Stimulated activated memory B cell treated with anti-CD40 and anti-IgM and Interleukin-4, amounts not matched to agents 10 μg/mL and 1 μg/mL and 100 μg/mL, for 72 hours (primary cell): Measurements from ENCODE around the gene MPDU1.

Source experiments
- ATAC-seq: fragments of 150-1000 bp; cut with Tn5 transposase; 2 replicates; pipeline ENCODE4 v1.10.0; 2021
- H3K27ac Mint-ChIP-seq: one replicate; pipeline ENCODE4 v1.8.0; 2022; ENCODE audit warnings: mild to moderate bottlenecking, mixed read lengths
- H3K27me3 Mint-ChIP-seq: one replicate; pipeline ENCODE4 v1.8.0; 2022; ENCODE audit warnings: mixed read lengths
- H3K36me3 Mint-ChIP-seq: one replicate; pipeline ENCODE4 v1.8.0; 2022; ENCODE audit warnings: mixed read lengths
- H3K4me1 Mint-ChIP-seq: one replicate; pipeline ENCODE4 v1.8.0; 2022; ENCODE audit warnings: mixed read lengths
- H3K4me3 Mint-ChIP-seq: one replicate; pipeline ENCODE4 v1.8.0; 2022; ENCODE audit warnings: mild to moderate bottlenecking, moderate library complexity, mixed read lengths
- H3K9me3 Mint-ChIP-seq: one replicate; pipeline ENCODE4 v1.8.0; 2022; ENCODE audit warnings: mixed read lengths

MPDU1 gene

GRCh38 chr17:7583253-7584109 lies at the start of gene MPDU1:
MPDU1 (plus strand) TSS chr17:7583852; CDS start chr17:7583863, 11 bp downstream.
- Mint-ChIP-seq H3K4me3 (peak within 1 kb of the TSS; percentile 92), H3K27ac (peak within 1 kb of the TSS; percentile 96), H3K36me3 (peaks cover 52% of the 10 kb centered on the region), H3K4me1 (peaks cover 59% of the 10 kb centered on the region), H3K27me3 (no peaks in the 10 kb centered on the region), H3K9me3 (no peaks in the 10 kb centered on the region)
- peak; percentile 88 for ATAC-seq

- Mint-ChIP-seq H3K27ac (no peak overlapping the region), H3K4me3 (no peak overlapping the region), H3K4me1 (no peaks in the 10 kb centered on the region), H3K27me3 (no peaks in the 10 kb centered on the region), H3K9me3 (no peaks in the 10 kb centered on the region), H3K36me3 (no peaks in the 10 kb centered on the region)
- no peak for ATAC-seq
Measured at GRCh38 chr17:7538050-7538449, 45.6 kb upstream of the MPDU1 start.

- Mint-ChIP-seq H3K27ac (no peak overlapping the region), H3K9me3 (no peaks in the 10 kb centered on the region), H3K27me3 (no peaks in the 10 kb centered on the region), H3K36me3 (no peaks in the 10 kb centered on the region), H3K4me1 (no peaks in the 10 kb centered on the region), H3K4me3 (no peak overlapping the region)
- no peak for ATAC-seq
Measured at GRCh38 chr17:7538891-7539545, 44.6 kb upstream of the MPDU1 start.

GRCh38 chr17:7541074-7541621 lies 42.5 kb upstream of the MPDU1 start:
- Mint-ChIP-seq H3K27ac (no peak overlapping the region), H3K4me3 (no peak overlapping the region), H3K9me3 (no peaks in the 10 kb centered on the region), H3K4me1 (no peaks in the 10 kb centered on the region), H3K36me3 (no peaks in the 10 kb centered on the region), H3K27me3 (no peaks in the 10 kb centered on the region)
- ATAC-seq = no peak

- H3K27me3 Mint-ChIP-seq = no peaks in the 10 kb centered on the region
- peaks cover 22% of the 10 kb centered on the region for H3K4me1 Mint-ChIP-seq
- no peaks in the 10 kb centered on the region for H3K9me3 Mint-ChIP-seq
- no peaks in the 10 kb centered on the region for H3K36me3 Mint-ChIP-seq
- ATAC-seq = no peak
- no peak overlapping the region for H3K4me3 Mint-ChIP-seq
- no peak overlapping the region for H3K27ac Mint-ChIP-seq
Measured at GRCh38 chr17:7544911-7545310, 38.7 kb upstream of the MPDU1 start.

- Mint-ChIP-seq H3K4me3 (peak within 1 kb of the TSS; percentile 79), H3K9me3 (no peaks in the 10 kb centered on the region), H3K4me1 (peaks cover 56% of the 10 kb centered on the region), H3K27me3 (no peaks in the 10 kb centered on the region), H3K36me3 (peaks cover 4% of the 10 kb centered on the region), H3K27ac (peak within 1 kb of the TSS; percentile 82)
- peak; percentile 75 for ATAC-seq
Measured at GRCh38 chr17:7548585-7549400, 34.9 kb upstream of the MPDU1 start, which contains the start of gene TNFSF12. TNFSF12 (plus strand) TSS chr17:7549058; CDS start chr17:7549154, 96 bp downstream.

- peak overlapping the region; percentile 82 for H3K27ac Mint-ChIP-seq
- peaks cover 59% of the 10 kb centered on the region for H3K4me1 Mint-ChIP-seq
- peak; percentile 64 for ATAC-seq
- H3K27me3 Mint-ChIP-seq = no peaks in the 10 kb centered on the region
- peak overlapping the region; percentile 64 for H3K4me3 Mint-ChIP-seq
- H3K9me3 Mint-ChIP-seq = no peaks in the 10 kb centered on the region
- H3K36me3 Mint-ChIP-seq = peaks cover 4% of the 10 kb centered on the region
Measured at GRCh38 chr17:7549401-7550055, 34.1 kb upstream of the MPDU1 start.

- ATAC-seq = no peak
- Mint-ChIP-seq H3K27me3 (no peaks in the 10 kb centered on the region), H3K36me3 (peaks cover 4% of the 10 kb centered on the region), H3K9me3 (no peaks in the 10 kb centered on the region), H3K27ac (peak overlapping the region; percentile 82), H3K4me3 (no peak overlapping the region), H3K4me1 (peaks cover 67% of the 10 kb centered on the region)
Measured at GRCh38 chr17:7550344-7550743, 33.3 kb upstream of the MPDU1 start.

- Mint-ChIP-seq H3K27ac (peak overlapping the region; percentile 82), H3K27me3 (no peaks in the 10 kb centered on the region), H3K9me3 (no peaks in the 10 kb centered on the region), H3K4me1 (peaks cover 74% of the 10 kb centered on the region), H3K4me3 (no peak overlapping the region), H3K36me3 (peaks cover 4% of the 10 kb centered on the region)
- ATAC-seq = no peak
Measured at GRCh38 chr17:7551396-7551795, 32.3 kb upstream of the MPDU1 start.

GRCh38 chr17:7552621-7553051 lies 31.0 kb upstream of the MPDU1 start:
- H3K27ac Mint-ChIP-seq = peak overlapping the region; percentile 82
- H3K4me1 Mint-ChIP-seq = peaks cover 78% of the 10 kb centered on the region
- H3K27me3 Mint-ChIP-seq = no peaks in the 10 kb centered on the region
- H3K9me3 Mint-ChIP-seq = no peaks in the 10 kb centered on the region
- ATAC-seq = peak; percentile 91
- H3K36me3 Mint-ChIP-seq = peaks cover 4% of the 10 kb centered on the region
- H3K4me3 Mint-ChIP-seq = peak overlapping the region; percentile 1

- ATAC-seq = no peak
- peak overlapping the region; percentile 82 for H3K27ac Mint-ChIP-seq
- no peaks in the 10 kb centered on the region for H3K27me3 Mint-ChIP-seq
- no peak overlapping the region for H3K4me3 Mint-ChIP-seq
- H3K9me3 Mint-ChIP-seq = no peaks in the 10 kb centered on the region
- peaks cover 78% of the 10 kb centered on the region for H3K4me1 Mint-ChIP-seq
- H3K36me3 Mint-ChIP-seq = peaks cover 4% of the 10 kb centered on the region
Measured at GRCh38 chr17:7553356-7553755, 30.3 kb upstream of the MPDU1 start.

- Mint-ChIP-seq H3K27ac (peak overlapping the region; percentile 46), H3K4me3 (no peak overlapping the region), H3K4me1 (peaks cover 84% of the 10 kb centered on the region), H3K36me3 (peaks cover 4% of the 10 kb centered on the region), H3K27me3 (no peaks in the 10 kb centered on the region), H3K9me3 (no peaks in the 10 kb centered on the region)
- no peak for ATAC-seq
Measured at GRCh38 chr17:7555320-7555948, 28.2 kb upstream of the MPDU1 start.

- Mint-ChIP-seq H3K4me1 (peaks cover 84% of the 10 kb centered on the region), H3K9me3 (no peaks in the 10 kb centered on the region), H3K27ac (peak overlapping the region; percentile 44), H3K27me3 (no peaks in the 10 kb centered on the region), H3K36me3 (peaks cover 4% of the 10 kb centered on the region), H3K4me3 (no peak overlapping the region)
- no peak for ATAC-seq
Measured at GRCh38 chr17:7556627-7557026, 27.0 kb upstream of the MPDU1 start.

- H3K27me3 Mint-ChIP-seq = no peaks in the 10 kb centered on the region
- H3K36me3 Mint-ChIP-seq = peaks cover 4% of the 10 kb centered on the region
- H3K27ac Mint-ChIP-seq = peak overlapping the region; percentile 98
- H3K4me3 Mint-ChIP-seq = no peak overlapping the region
- peaks cover 78% of the 10 kb centered on the region for H3K4me1 Mint-ChIP-seq
- no peak for ATAC-seq
- no peaks in the 10 kb centered on the region for H3K9me3 Mint-ChIP-seq
Measured at GRCh38 chr17:7557147-7557764, 26.4 kb upstream of the MPDU1 start.
